DND-41 (cell line): ENCODE results near the gene FABP6.

Experiments used
- EZH2 ChIP-seq: IDR thresholded peaks from 3 replicates; pipeline ENCODE4 v1.6.1; 2012; ENCODE audit warnings: borderline replicate concordance, low read depth, mild to moderate bottlenecking, moderate library complexity, low read length, inconsistent platforms; ENCODE audit not compliant: severe bottlenecking
- TF ChIP-seq, protein P1 (sequence below): IDR thresholded peaks from 2 replicates; pipeline ENCODE4 v1.5.1; 2012; ENCODE audit warnings: borderline replicate concordance, low read length, moderate library complexity, mild to moderate bottlenecking; ENCODE audit not compliant: poor library complexity, severe bottlenecking; ENCODE audit errors: extremely low read depth

GRCh38 chr5:160185626-160186360, 43.5 kb upstream of the FABP6 start:
- TF ChIP-seq EZH2 = no peak
- TF ChIP-seq, protein P1, sequence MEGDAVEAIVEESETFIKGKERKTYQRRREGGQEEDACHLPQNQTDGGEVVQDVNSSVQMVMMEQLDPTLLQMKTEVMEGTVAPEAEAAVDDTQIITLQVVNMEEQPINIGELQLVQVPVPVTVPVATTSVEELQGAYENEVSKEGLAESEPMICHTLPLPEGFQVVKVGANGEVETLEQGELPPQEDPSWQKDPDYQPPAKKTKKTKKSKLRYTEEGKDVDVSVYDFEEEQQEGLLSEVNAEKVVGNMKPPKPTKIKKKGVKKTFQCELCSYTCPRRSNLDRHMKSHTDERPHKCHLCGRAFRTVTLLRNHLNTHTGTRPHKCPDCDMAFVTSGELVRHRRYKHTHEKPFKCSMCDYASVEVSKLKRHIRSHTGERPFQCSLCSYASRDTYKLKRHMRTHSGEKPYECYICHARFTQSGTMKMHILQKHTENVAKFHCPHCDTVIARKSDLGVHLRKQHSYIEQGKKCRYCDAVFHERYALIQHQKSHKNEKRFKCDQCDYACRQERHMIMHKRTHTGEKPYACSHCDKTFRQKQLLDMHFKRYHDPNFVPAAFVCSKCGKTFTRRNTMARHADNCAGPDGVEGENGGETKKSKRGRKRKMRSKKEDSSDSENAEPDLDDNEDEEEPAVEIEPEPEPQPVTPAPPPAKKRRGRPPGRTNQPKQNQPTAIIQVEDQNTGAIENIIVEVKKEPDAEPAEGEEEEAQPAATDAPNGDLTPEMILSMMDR = no peak
